Neural crest cell (in vitro differentiated cells): ENCODE data around the gene OSGEP. TPM values are rescaled to one million over a fixed set of nuclear protein-coding genes. Genes with fewer than 3 reads are reported as not detected.

ENCODE experiments used
- DNase-seq: peaks from one replicate; pipeline ENCODE4 v3.0.0; 2021; ENCODE audit warnings: low read depth, mixed read lengths, low spot score
- H3K27ac Mint-ChIP-seq: one replicate; pipeline ENCODE4 v1.8.0; 2021; ENCODE audit warnings: mild to moderate bottlenecking, mixed read lengths; ENCODE audit not compliant: unreplicated experiment
- H3K27me3 Mint-ChIP-seq: 2 replicates; pipeline ENCODE4 v1.8.0; 2021; ENCODE audit warnings: low read depth, mild to moderate bottlenecking, mixed read lengths
- H3K36me3 Mint-ChIP-seq: 2 replicates; pipeline ENCODE4 v1.8.0; 2021; ENCODE audit warnings: low read depth, mild to moderate bottlenecking, mixed read lengths
- H3K4me1 Mint-ChIP-seq: 2 replicates; pipeline ENCODE4 v1.8.0; 2021; ENCODE audit warnings: mixed read lengths
- H3K4me3 Mint-ChIP-seq: one replicate; pipeline ENCODE4 v1.8.0; 2021; ENCODE audit warnings: mild to moderate bottlenecking, mixed read lengths
- H3K9me3 Mint-ChIP-seq: 2 replicates; pipeline ENCODE4 v1.8.0; 2021; ENCODE audit warnings: mixed read lengths
- long read RNA-seq: library from polyadenylated mRNA; unstranded; transcript quantifications from one replicate; pipeline ENCODE4 v2.0.0, GENCODE V29; 2020
- total RNA-seq: library from RNA; stranded (reverse); gene quantifications from 2 replicates; pipeline ENCODE4 v1.2.1, GENCODE V29; 2021
- TF ChIP-seq, protein P1 (sequence below): fragments of 200-600 bp; sonication (generic); conservative IDR thresholded peaks from 2 replicates; pipeline ENCODE4 v1.5.0; 2021; ENCODE audit warnings: antibody characterized with exemption, mild to moderate bottlenecking

Gene OSGEP
- total RNA-seq, result 67.3 and 68.1 TPM in 2 replicates
- long read RNA-seq, transcript OSGEP-201 (11 exons, 2,002 nt), result major isoform, 60 of 73 reads
- long read RNA-seq, partial matches to known transcripts, result 1 of 73 reads
- long read RNA-seq, other reads (novel, unspliced or antisense), result 8 of 73 reads

DNA sequence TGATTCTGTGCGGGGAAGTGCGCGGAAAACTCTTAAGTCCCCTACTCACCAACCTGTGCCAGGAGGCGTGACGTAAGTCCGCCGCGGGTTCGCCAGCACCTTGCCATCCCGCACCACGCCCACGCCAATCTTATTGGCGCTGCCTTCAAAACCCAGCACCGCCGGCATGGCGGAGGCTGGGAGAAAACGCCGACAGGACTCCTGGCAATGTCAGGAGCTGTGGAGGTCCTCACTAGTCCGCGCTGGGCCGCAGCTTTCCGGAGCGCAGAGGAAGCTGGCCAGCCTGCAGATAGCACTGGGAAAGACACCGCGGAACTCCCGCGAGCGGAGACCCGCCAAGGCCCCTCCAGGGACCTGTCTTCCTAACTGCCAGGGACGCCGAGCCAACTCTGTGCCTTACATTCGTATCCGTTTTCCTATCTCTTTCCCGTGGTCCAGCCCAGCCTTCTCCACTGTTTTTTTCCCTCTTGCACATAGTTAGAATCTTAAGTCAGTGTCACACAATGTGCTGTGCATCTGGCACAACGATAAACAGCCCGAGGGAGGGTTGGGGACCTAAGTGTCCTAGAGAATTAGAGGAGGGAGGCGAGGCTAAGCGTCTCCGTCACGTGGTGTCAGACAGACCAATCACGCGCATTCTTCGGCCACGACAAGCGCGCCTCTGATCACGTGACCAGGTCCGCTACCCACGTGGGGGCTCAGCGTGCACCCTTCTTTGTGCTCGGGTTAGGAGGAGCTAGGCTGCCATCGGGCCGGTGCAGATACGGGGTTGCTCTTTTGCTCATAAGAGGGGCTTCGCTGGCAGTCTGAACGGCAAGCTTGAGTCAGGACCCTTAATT lies at the start of gene OSGEP, which contains the start of gene APEX1:
Gene OSGEP, minus strand, starts transcription at position 297 of the 839 bp plus-strand sequence. Its CDS starts 129 bp downstream, at position 168.
Gene APEX1, plus strand, starts transcription at position 711 of the 839 bp plus-strand sequence. CDS start 420 bp downstream, outside the sequence.
- DNase-seq, result peak; percentile 92
- Mint-ChIP-seq H3K27me3 (no peaks in the 10 kb centered on the region), H3K9me3 (no peaks in the 10 kb centered on the region), H3K36me3 (peaks cover 9% of the 10 kb centered on the region), H3K4me3 (no peak within 1 kb of the TSS), H3K4me1 (peaks cover 8% of the 10 kb centered on the region), H3K27ac (no peak within 1 kb of the TSS)
- TF ChIP-seq, protein P1, sequence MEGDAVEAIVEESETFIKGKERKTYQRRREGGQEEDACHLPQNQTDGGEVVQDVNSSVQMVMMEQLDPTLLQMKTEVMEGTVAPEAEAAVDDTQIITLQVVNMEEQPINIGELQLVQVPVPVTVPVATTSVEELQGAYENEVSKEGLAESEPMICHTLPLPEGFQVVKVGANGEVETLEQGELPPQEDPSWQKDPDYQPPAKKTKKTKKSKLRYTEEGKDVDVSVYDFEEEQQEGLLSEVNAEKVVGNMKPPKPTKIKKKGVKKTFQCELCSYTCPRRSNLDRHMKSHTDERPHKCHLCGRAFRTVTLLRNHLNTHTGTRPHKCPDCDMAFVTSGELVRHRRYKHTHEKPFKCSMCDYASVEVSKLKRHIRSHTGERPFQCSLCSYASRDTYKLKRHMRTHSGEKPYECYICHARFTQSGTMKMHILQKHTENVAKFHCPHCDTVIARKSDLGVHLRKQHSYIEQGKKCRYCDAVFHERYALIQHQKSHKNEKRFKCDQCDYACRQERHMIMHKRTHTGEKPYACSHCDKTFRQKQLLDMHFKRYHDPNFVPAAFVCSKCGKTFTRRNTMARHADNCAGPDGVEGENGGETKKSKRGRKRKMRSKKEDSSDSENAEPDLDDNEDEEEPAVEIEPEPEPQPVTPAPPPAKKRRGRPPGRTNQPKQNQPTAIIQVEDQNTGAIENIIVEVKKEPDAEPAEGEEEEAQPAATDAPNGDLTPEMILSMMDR, result no peak

DNA sequence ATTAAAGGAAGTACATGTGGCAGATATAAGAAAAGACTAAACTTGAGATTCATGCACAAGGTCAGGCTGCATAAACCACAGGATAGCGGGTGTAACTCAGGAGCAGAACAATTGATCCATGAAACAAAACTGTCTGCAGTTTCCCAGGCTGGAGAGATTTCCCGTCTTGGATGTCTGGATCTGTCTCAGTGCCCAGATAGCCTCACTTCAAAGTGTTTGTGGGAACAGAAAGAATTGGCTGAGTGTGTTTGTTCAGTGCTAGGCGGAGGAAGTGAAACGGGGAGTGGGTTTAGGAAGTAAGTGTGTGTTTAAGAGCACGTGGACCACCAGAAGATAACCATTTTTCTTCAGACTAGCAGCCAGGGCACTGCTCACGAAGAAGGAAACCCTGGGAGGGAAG lies 49.3 kb upstream of the OSGEP start:
- DNase-seq, result no peak
- Mint-ChIP-seq H3K4me3 (no peak overlapping the region), H3K4me1 (no peaks in the 10 kb centered on the region), H3K27ac (no peak overlapping the region), H3K27me3 (no peaks in the 10 kb centered on the region), H3K9me3 (peaks cover 4% of the 10 kb centered on the region), H3K36me3 (no peaks in the 10 kb centered on the region)
- TF ChIP-seq, protein P1, result no peak

DNA sequence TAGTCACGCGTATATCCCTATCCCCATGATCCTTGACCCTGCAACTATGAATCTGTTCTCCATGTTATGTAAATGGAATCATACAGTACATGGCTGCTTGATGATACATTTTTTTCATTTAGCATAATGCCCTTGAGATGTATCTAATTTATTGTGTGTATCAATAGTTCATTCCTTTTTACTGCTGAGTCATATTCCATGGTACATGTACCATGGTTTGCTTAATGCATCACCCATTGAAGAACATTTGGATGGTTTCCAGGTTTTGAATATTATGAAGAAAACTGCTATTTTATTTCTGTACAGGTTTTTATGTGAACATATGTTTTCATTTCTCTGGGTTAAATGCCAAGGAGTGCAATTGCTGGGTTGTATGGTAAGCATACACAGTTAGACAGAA lies 46.7 kb upstream of the OSGEP start:
- Mint-ChIP-seq H3K36me3 (no peaks in the 10 kb centered on the region), H3K4me3 (no peak overlapping the region), H3K27ac (no peak overlapping the region), H3K4me1 (no peaks in the 10 kb centered on the region), H3K9me3 (peaks cover 4% of the 10 kb centered on the region), H3K27me3 (no peaks in the 10 kb centered on the region)
- TF ChIP-seq, protein P1, result no peak
- no peak for DNase-seq

DNA sequence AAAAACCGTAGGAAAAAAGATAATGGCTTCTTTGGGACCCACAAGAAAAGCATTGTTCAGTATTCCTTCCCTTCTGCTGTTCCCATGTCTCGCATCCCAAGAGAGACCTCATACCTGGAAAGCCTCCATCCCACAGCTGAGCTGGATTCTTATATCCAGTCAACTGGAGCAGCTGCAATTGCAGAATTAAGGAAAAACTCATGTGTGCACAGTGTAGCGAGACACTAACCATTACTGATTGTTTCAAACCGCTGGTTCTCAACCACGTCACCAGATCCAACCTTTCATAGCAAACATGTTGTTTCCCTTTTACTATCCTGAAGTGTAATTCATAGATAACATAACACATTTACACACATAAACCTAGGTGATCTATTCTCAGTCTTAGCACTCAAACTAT lies 45.3 kb upstream of the OSGEP start:
- DNase-seq, result no peak
- no peak overlapping the region for H3K27ac Mint-ChIP-seq
- no peaks in the 10 kb centered on the region for H3K4me1 Mint-ChIP-seq
- H3K9me3 Mint-ChIP-seq, result peaks cover 4% of the 10 kb centered on the region
- H3K27me3 Mint-ChIP-seq, result peaks cover 8% of the 10 kb centered on the region
- H3K4me3 Mint-ChIP-seq, result no peak overlapping the region
- no peaks in the 10 kb centered on the region for H3K36me3 Mint-ChIP-seq
- TF ChIP-seq, protein P1, result no peak

DNA sequence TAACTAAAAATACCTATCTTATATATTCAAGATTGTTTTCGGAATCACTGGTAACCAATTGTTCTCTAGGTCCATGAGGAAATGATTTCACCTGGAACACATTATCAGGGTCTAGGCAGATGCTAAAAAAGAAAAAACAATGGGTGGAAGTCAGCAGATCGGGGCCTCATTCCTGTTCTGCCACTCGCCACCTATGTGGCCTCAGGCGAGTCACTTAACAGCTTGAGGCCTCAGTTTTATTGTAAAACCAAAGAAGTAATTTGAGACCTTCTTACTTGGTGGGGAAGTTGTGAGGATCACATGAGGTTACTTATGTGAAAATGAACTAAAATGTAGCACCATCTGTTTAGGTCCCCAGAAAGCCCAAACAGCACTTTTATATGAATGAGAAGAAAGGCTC lies 44.5 kb upstream of the OSGEP start:
- TF ChIP-seq, protein P1, result no peak
- H3K4me1 Mint-ChIP-seq, result no peaks in the 10 kb centered on the region

More for the DNA sequence above, 44.5 kb upstream of the OSGEP start:
- H3K9me3 Mint-ChIP-seq, result peaks cover 4% of the 10 kb centered on the region
- H3K27me3 Mint-ChIP-seq, result peaks cover 10% of the 10 kb centered on the region
- H3K4me3 Mint-ChIP-seq, result no peak overlapping the region
- H3K36me3 Mint-ChIP-seq, result no peaks in the 10 kb centered on the region
- H3K27ac Mint-ChIP-seq, result no peak overlapping the region
- no peak for DNase-seq
